RWPE2 (cell line): Measurements from ENCODE around the gene BUB1.

Source experiments
- ATAC-seq: fragments of 200-7000 bp; cut with Tn5 transposase; 3 replicates; pipeline ENCODE4 v1.9.1; 2021; ENCODE audit warnings: low read depth
- DNase-seq: peaks from one replicate; pipeline ENCODE4 v3.0.0-alpha.2; 2020; ENCODE audit warnings: low spot score
- H3K27ac ChIP-seq: fragments of 450-650 bp; 2 replicates; pipeline ENCODE4 v1.5.1; 2017; ENCODE audit warnings: mild to moderate bottlenecking; ENCODE audit not compliant: poor library complexity, severe bottlenecking
- H3K27me3 ChIP-seq: fragments of 250-450 bp; sonication (Bioruptor Pico); 2 replicates; pipeline ENCODE4 v1.5.1; 2021; ENCODE audit warnings: mild to moderate bottlenecking, moderate library complexity; ENCODE audit not compliant: insufficient read depth, poor library complexity, severe bottlenecking
- H3K36me3 ChIP-seq: fragments of 250-450 bp; sonication (Bioruptor Pico); 2 replicates; pipeline ENCODE4 v1.5.1; 2020; ENCODE audit warnings: low read depth, mild to moderate bottlenecking, moderate library complexity
- H3K4me1 ChIP-seq: fragments of 250-450 bp; sonication (Bioruptor Pico); 2 replicates; pipeline ENCODE4 v1.5.1; 2021; ENCODE audit warnings: mild to moderate bottlenecking, moderate library complexity; ENCODE audit not compliant: insufficient read depth, poor library complexity, severe bottlenecking
- H3K4me3 ChIP-seq: fragments of 250-450 bp; sonication (Bioruptor Pico); 2 replicates; pipeline ENCODE4 v1.5.1; 2021; ENCODE audit warnings: mild to moderate bottlenecking, moderate library complexity; ENCODE audit not compliant: severe bottlenecking
- H3K9me3 ChIP-seq: fragments of 250-450 bp; sonication (Bioruptor Pico); 2 replicates; pipeline ENCODE4 v1.5.1; 2021; ENCODE audit warnings: mild to moderate bottlenecking, moderate library complexity; ENCODE audit not compliant: severe bottlenecking
- TF ChIP-seq, protein P1 (sequence below): fragments of 450-650 bp; IDR thresholded peaks from one replicate; pipeline ENCODE4 v1.5.1; 2017; ENCODE audit warnings: mild to moderate bottlenecking, moderate library complexity; ENCODE audit not compliant: poor library complexity, severe bottlenecking

BUB1 gene

GRCh38 chr2:110680709-110681108, 2.8 kb upstream of the BUB1 start:
- H3K9me3 ChIP-seq = no peaks in the 10 kb centered on the region
- DNase-seq (no peak), ATAC-seq (no peak)
- TF ChIP-seq, protein P1, sequence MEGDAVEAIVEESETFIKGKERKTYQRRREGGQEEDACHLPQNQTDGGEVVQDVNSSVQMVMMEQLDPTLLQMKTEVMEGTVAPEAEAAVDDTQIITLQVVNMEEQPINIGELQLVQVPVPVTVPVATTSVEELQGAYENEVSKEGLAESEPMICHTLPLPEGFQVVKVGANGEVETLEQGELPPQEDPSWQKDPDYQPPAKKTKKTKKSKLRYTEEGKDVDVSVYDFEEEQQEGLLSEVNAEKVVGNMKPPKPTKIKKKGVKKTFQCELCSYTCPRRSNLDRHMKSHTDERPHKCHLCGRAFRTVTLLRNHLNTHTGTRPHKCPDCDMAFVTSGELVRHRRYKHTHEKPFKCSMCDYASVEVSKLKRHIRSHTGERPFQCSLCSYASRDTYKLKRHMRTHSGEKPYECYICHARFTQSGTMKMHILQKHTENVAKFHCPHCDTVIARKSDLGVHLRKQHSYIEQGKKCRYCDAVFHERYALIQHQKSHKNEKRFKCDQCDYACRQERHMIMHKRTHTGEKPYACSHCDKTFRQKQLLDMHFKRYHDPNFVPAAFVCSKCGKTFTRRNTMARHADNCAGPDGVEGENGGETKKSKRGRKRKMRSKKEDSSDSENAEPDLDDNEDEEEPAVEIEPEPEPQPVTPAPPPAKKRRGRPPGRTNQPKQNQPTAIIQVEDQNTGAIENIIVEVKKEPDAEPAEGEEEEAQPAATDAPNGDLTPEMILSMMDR = no peak
- no peak overlapping the region for H3K27ac ChIP-seq
- H3K27me3 ChIP-seq = no peaks in the 10 kb centered on the region
- peaks cover 7% of the 10 kb centered on the region for H3K36me3 ChIP-seq
- no peak overlapping the region for H3K4me3 ChIP-seq
- H3K4me1 ChIP-seq = peaks cover 4% of the 10 kb centered on the region

DNA sequence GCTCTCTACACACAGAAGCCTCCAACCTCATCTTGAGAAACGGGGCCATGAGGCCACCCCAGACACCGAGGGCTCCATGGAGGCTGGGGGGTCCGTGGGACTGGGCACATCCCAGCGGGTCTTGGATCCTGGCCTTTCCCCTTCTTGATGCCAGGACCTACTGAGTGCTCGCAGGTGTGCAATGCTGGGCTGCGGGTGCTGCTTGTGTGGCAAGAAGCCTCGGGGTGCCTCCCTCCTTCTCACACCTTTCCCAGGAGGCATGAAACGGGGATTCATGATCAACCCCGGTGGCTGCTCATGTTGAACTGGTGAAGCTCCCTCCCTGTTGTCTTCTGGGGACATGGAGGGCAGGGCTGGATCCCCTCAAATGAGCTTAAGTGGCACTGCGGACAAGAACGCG, 2.0 kb upstream of the BUB1 start:
- no peaks in the 10 kb centered on the region for H3K9me3 ChIP-seq
- H3K4me3 ChIP-seq = no peak overlapping the region
- peaks cover 10% of the 10 kb centered on the region for H3K36me3 ChIP-seq
- no peak for DNase-seq
- H3K27me3 ChIP-seq = no peaks in the 10 kb centered on the region
- no peak overlapping the region for H3K27ac ChIP-seq
- TF ChIP-seq, protein P1 = no peak
- ATAC-seq = no peak
- H3K4me1 ChIP-seq = peaks cover 8% of the 10 kb centered on the region

GRCh38 chr2:110679337-110679707, 1.5 kb upstream of the BUB1 start:
- no peak overlapping the region for H3K27ac ChIP-seq
- TF ChIP-seq, protein P1 = peak; percentile 24
- H3K9me3 ChIP-seq = no peaks in the 10 kb centered on the region
- peaks cover 11% of the 10 kb centered on the region for H3K36me3 ChIP-seq
- H3K27me3 ChIP-seq = no peaks in the 10 kb centered on the region
- no peak for DNase-seq
- peaks cover 8% of the 10 kb centered on the region for H3K4me1 ChIP-seq
- peak overlapping the region; percentile 77 for H3K4me3 ChIP-seq
- ATAC-seq = no peak

GRCh38 chr2:110678457-110679336, 834 bp upstream of the BUB1 start:
- ATAC-seq (peak; percentile 5; the same call in 2 of the 3 replicates), DNase-seq (no peak)
- peaks cover 17% of the 10 kb centered on the region for H3K36me3 ChIP-seq
- H3K4me3 ChIP-seq = peak overlapping the region; percentile 77
- TF ChIP-seq, protein P1 = no peak
- no peaks in the 10 kb centered on the region for H3K27me3 ChIP-seq
- H3K27ac ChIP-seq = peak overlapping the region; percentile 58
- peaks cover 8% of the 10 kb centered on the region for H3K4me1 ChIP-seq
- no peaks in the 10 kb centered on the region for H3K9me3 ChIP-seq

- TF ChIP-seq, protein P1 = no peak
- no peak for DNase-seq
- peak overlapping the region; percentile 77 for H3K4me3 ChIP-seq
- peaks cover 34% of the 10 kb centered on the region for H3K36me3 ChIP-seq
- ATAC-seq = no peak
- no peaks in the 10 kb centered on the region for H3K27me3 ChIP-seq
- peak overlapping the region; percentile 58 for H3K27ac ChIP-seq
- H3K4me1 ChIP-seq = peaks cover 8% of the 10 kb centered on the region
- H3K9me3 ChIP-seq = no peaks in the 10 kb centered on the region
Observed at GRCh38 chr2:110677080-110677479, 783 bp downstream of the BUB1 start.
